K562 (cell line): ENCODE results near the gene CMIP. TPM values are rescaled to one million over a fixed set of nuclear protein-coding genes. Genes with fewer than 3 reads are reported as not detected.
A peak's percentile ranks its signal among the peaks of the same experiment; 100 is the strongest.

Source experiments
- ATAC-seq: fragments of 200-7000 bp; cut with Tn5 transposase; 3 replicates; pipeline ENCODE4 v1.9.1; 2020; ENCODE audit warnings: moderate library complexity
- BruUV-seq: library from RNA; stranded (reverse); fragments of 400-500 nt; replicated peaks from 2 replicates; lab custom pipeline; 2021; lab: Mats Ljungman, UMichigan
- CTCF ChIA-PET: fragments of 300-600 bp; formaldehyde crosslinking; extraction: SDS; loops from one replicate; lab custom pipeline; 2021; ENCODE audit warnings: low intra/inter-chr PET ratio; lab: Yijun Ruan, JAX
- POLR2A ChIA-PET: fragments of 300-600, 350-650 bp; sonication (Branson Sonifier 250); formaldehyde crosslinking; extraction: SDS; loops from one replicate; lab custom pipeline; 2021; ENCODE audit warnings: antibody characterized with exemption, inconsistent platforms; lab: Yijun Ruan, JAX
- DNase-seq, 4 experiments: peaks; one replicate each; pipeline versions ENCODE4 v3.0.0 to v3.0.0-alpha.2; 2011 to 2018; ENCODE audit warnings: low spot score in 3 of 4, mixed read lengths in 3 of 4; ENCODE audit errors: extremely low read depth in 1 of 4
- FAIRE-seq: peaks from 2 replicates; lab custom pipeline; 2011; peaks lifted over from hg19 to GRCh38; lab: Jason Lieb, UNC
- H2AFZ ChIP-seq: 2 replicates; pipeline ENCODE4 v1.6.0; 2011; ENCODE audit warnings: low read depth, low read length, control low read depth, inconsistent platforms
- H3K27ac ChIP-seq: fragments of 200-600 bp; 3 replicates; pipeline ENCODE4 v1.8.0; 2011; ENCODE audit warnings: low read depth, mild to moderate bottlenecking, control low read depth, inconsistent platforms, low read length, moderate library complexity, mixed read lengths; ENCODE audit errors: extremely low read depth
- H3K27me3 ChIP-seq, 2 experiments: fragments of 300-600 bp in 1 of 2; 2 replicates in 1 of 2; 3 replicates in 1 of 2; pipeline versions ENCODE4 v1.6.0 to v1.8.0; 2011; ENCODE audit warnings: inconsistent platforms in 2 of 2, low read length in 2 of 2, mild to moderate bottlenecking in 1 of 2, mixed read lengths in 1 of 2, moderate library complexity in 1 of 2; ENCODE audit not compliant: control insufficient read depth in 2 of 2, insufficient read depth in 2 of 2
- H3K36me3 ChIP-seq: fragments of 300-600 bp; 3 replicates; pipeline ENCODE4 v1.8.0; 2011; ENCODE audit warnings: mild to moderate bottlenecking, low read length, inconsistent platforms; ENCODE audit not compliant: control insufficient read depth, insufficient read depth
- H3K4me1 ChIP-seq, 2 experiments: fragments of 200-600 bp in 1 of 2; replicated peaks in 1 of 2; 2 replicates in 1 of 2; 3 replicates in 1 of 2; pipeline versions ENCODE4 v1.5.1 to v1.8.0; 2011; ENCODE audit warnings: inconsistent platforms in 2 of 2, low read length in 2 of 2, mild to moderate bottlenecking in 1 of 2, mixed read lengths in 1 of 2, moderate library complexity in 1 of 2; ENCODE audit not compliant: control insufficient read depth in 2 of 2, insufficient read depth in 2 of 2
- H3K4me2 ChIP-seq: 2 replicates; pipeline ENCODE4 v1.6.1; 2011; ENCODE audit warnings: low read length, control low read depth, inconsistent platforms, mixed read lengths; ENCODE audit not compliant: insufficient read depth
- H3K4me3 ChIP-seq: fragments of 200-600 bp; sonication (generic), shearing (Covaris generic); 2 replicates; pipeline ENCODE4 v1.5.1; 2016; ENCODE audit warnings: control low read depth, inconsistent platforms
- H3K79me2 ChIP-seq: fragments of 200-600 bp; 3 replicates; pipeline ENCODE4 v1.8.0; 2011; ENCODE audit warnings: low read length, inconsistent platforms; ENCODE audit not compliant: control insufficient read depth, insufficient read depth
- H3K9ac ChIP-seq, 2 experiments: 2 replicates each; pipeline versions ENCODE4 v1.6.0 to v1.6.1; 2011; ENCODE audit warnings: low read depth in 2 of 2, low read length in 2 of 2, control low read depth in 1 of 2, inconsistent platforms in 1 of 2, mild to moderate bottlenecking in 1 of 2, mixed read lengths in 1 of 2; ENCODE audit not compliant: insufficient read depth in 1 of 2
- H3K9me1 ChIP-seq: one replicate; pipeline ENCODE4 v1.6.0; 2011; ENCODE audit warnings: inconsistent platforms, mild to moderate bottlenecking, low read length, moderate library complexity; ENCODE audit not compliant: control insufficient read depth, insufficient read depth
- H3K9me3 ChIP-seq: replicated peaks from 2 replicates; pipeline ENCODE4 v1.5.1; 2011; ENCODE audit warnings: low read depth, low read length, inconsistent platforms; ENCODE audit not compliant: control insufficient read depth, insufficient read depth
- H4K20me1 ChIP-seq: replicated peaks from 2 replicates; pipeline ENCODE4 v1.6.1; 2011; ENCODE audit warnings: low read length, inconsistent platforms, mixed read lengths; ENCODE audit not compliant: control insufficient read depth, insufficient read depth
- DEAF1 ChIP-seq: fragments of 450-650 bp; formaldehyde crosslinking; IDR thresholded peaks from 2 replicates; pipeline ENCODE4 v1.4.0; 2020; ENCODE audit warnings: mild to moderate bottlenecking, moderate library complexity
- FOS ChIP-seq: IDR thresholded peaks from 3 replicates; pipeline ENCODE4 v1.6.1; 2011; ENCODE audit not compliant: insufficient read length; ENCODE audit errors: extremely low read depth
- PHTF2 ChIP-seq: fragments of 250-450 bp; sonication (Bioruptor Pico); IDR thresholded peaks from 2 replicates; pipeline ENCODE4 v1.5.0; 2021; ENCODE audit warnings: mild to moderate bottlenecking
- PRDM10 ChIP-seq: fragments of 450-650 bp; IDR thresholded peaks from 2 replicates; pipeline ENCODE4 v1.6.1; 2018; ENCODE audit not compliant: partially characterized antibody
- RNF2 ChIP-seq: sonication (generic); IDR thresholded peaks from 2 replicates; pipeline ENCODE4 v1.6.1; 2016
- SMAD4 ChIP-seq: fragments of 250-450 bp; sonication (Bioruptor Pico); conservative IDR thresholded peaks from 2 replicates; pipeline ENCODE4 v1.8.0; 2021; ENCODE audit warnings: inconsistent platforms, mild to moderate bottlenecking, moderate library complexity
- ZFP91 ChIP-seq: sonication (generic); formaldehyde crosslinking; IDR thresholded peaks from 2 replicates; pipeline ENCODE4 v1.8.0; 2022; ENCODE audit warnings: mild to moderate bottlenecking, missing genetic modification reagents
- ZNF23 ChIP-seq: fragments of 250-450 bp; sonication (Bioruptor Pico); IDR thresholded peaks from 2 replicates; pipeline ENCODE4 v1.4.0; 2020; ENCODE audit warnings: mild to moderate bottlenecking
- ZNF586 ChIP-seq: fragments of 450-650 bp; formaldehyde crosslinking; conservative IDR thresholded peaks from 2 replicates; pipeline ENCODE4 v1.4.0; 2020; ENCODE audit warnings: mild to moderate bottlenecking, moderate library complexity
- ZNF785 ChIP-seq: fragments of 250-450 bp; sonication (Bioruptor Pico); IDR thresholded peaks from 2 replicates; pipeline ENCODE4 v1.4.0; 2020; ENCODE audit warnings: mild to moderate bottlenecking
- WGBS: fragments of 100-300 bp; shearing (Covaris generic); methylation state at CpG from one replicate; pipeline ENCODE4 v1.1.6; 2016; ENCODE audit warnings: low coverage, mixed read lengths; ENCODE audit not compliant: insufficient coverage; ENCODE audit errors: missing lambda C conversion rate; 5-methylcytosine and 5-hydroxymethylcytosine counted together
- in situ Hi-C: fragments of 300-500 bp; cut with MboI; formaldehyde crosslinking; loops from 4 replicates; pipeline ENCODE4 v1.15.0; 2018; ENCODE audit warnings: inconsistent platforms, mixed read lengths
- intact Hi-C: fragments of 100-400 bp; cut with micrococcal nuclease; formaldehyde crosslinking; loops from 2 replicates; pipeline ENCODE4 v1.14.2; 2022
- polyA plus RNA-seq, 8 experiments: library from polyadenylated mRNA; depleted of rRNA in 4 of 8; stranded (reverse) in 5 of 8; unstranded in 3 of 8; fragments of >200 nt; fragmentation: Nextera tagmentation in 2 of 8; fragmentation: Illumina TruSeq in 1 of 8; extraction: Ambion mirVana in 2 of 8; extraction: Trizol in 1 of 8; gene quantifications; 2 replicates each; pipeline versions ENCODE4 v1.2.1 to v1.2.3, GENCODE V29; 2011 to 2014; ENCODE audit warnings: inconsistent platforms in 1 of 8, missing spikeins in 1 of 8
- total RNA-seq, 7 experiments: library from RNA; depleted of rRNA in 6 of 7; stranded (reverse); fragments of >200 nt in 6 of 7; fragmentation: Illumina TruSeq in 2 of 7; extraction: Trizol in 2 of 7; gene quantifications; 2 replicates each; pipeline versions ENCODE4 v1.2.1 to v1.2.3, GENCODE V29; 2011 to 2021; ENCODE audit warnings: low replicate concordance in 1 of 7

The CMIP gene
- total and polyA plus RNA-seq, 9 of the 15 experiments (the other 6 are each of a cell fraction or from before 2014, with no cell fraction given), result 0.94 to 82.5 (median 10.3) TPM

- POLR2A ChIA-PET, result interaction anchor here (0.6 to 3.5 kb wide), 16 partner anchors 10 to 200 kb away, joined by 3 to 18 read pairs (median 4); no protein-coding TSS in a partner anchor
- in situ Hi-C loops (no loop called here), intact Hi-C loops (loop anchor here (1.0 to 10.0 kb wide), 6 partner anchors 13 to 199 kb away; no protein-coding TSS in a partner anchor)
- CTCF ChIA-PET, result interaction anchor here (0.7 kb wide), 1 partner anchor 287 kb away, joined by 3 read pairs; no protein-coding TSS in a partner anchor
- Histone ChIP-seq H4K20me1 (no peaks in the 10 kb centered on the region), H3K27me3 (no peaks in the 10 kb centered on the region), H3K4me2 (peak overlapping the region; percentile 68), H3K36me3 (peaks cover 38% of the 10 kb centered on the region), H3K9me3 (no peaks in the 10 kb centered on the region), H3K4me3 (peak overlapping the region; percentile 5; the same call in 1 of the 2 replicates), H3K79me2 (peaks cover 93% of the 10 kb centered on the region), H2AFZ (peak overlapping the region; percentile 33; the same call in 1 of the 2 replicates), H3K4me1 (peaks cover 68 to 74% of the 10 kb centered on the region in 2 experiments), H3K9me1 (peaks cover 5% of the 10 kb centered on the region), H3K27ac (peak overlapping the region; percentile 97), H3K9ac (peak overlapping the region; percentile 75 to 82)
- FAIRE-seq (peak; percentile 100), ATAC-seq (peak; percentile 87), DNase-seq (peak; percentile 87 to 99 (median 96))
- no TSS peak for BruUV-seq
- WGBS, result 3% methylated on average over 17 of the region's 17 CpGs
- TF ChIP-seq RNF2, result peak; percentile 99
- no peak for TF ChIP-seq PHTF2
- TF ChIP-seq FOS, result no peak
- peak; percentile 87 for TF ChIP-seq ZNF23 (CRISPR knock-in tag)
- TF ChIP-seq ZNF785 (CRISPR knock-in tag), result no peak
- peak; percentile 11; the same call in 1 of the 2 replicates for TF ChIP-seq DEAF1 (CRISPR knock-in tag)
- TF ChIP-seq ZFP91 (CRISPR knock-in tag), result no peak
- TF ChIP-seq SMAD4 (CRISPR knock-in tag), result peak; percentile 95
- TF ChIP-seq ZNF586 (CRISPR knock-in tag), result no peak
- TF ChIP-seq PRDM10, result peak; percentile 80
Observed at GRCh38 chr16:81495321-81496234, 51.0 kb downstream of the CMIP start.
